Measurements from ENCODE around the gene HLA-DPB1. TPM values are rescaled to one million over a fixed set of nuclear protein-coding genes. Genes with fewer than 3 reads are reported as not detected.

HLA-DPB1 gene
- polyA plus RNA-seq, 1 donor from 2014 or later: 2.3 TPM

DNA sequence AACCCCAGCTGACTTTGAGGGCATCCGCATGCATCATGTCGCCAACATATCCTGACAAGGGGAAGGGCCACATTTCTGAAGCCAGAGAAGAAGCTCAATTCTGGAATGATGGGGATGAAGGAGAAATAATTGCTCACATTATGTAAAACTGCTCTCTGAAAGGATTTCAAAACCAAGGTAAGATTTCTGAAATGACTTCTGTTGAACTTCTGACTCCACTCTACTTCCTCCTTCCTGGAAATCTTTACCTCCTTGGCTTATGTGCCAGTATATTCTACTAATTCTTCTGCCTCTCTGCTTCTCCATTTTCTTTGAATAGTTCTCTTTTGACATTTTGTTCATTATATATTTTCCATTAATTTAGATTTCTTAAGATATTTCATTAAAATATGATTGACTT, 31.9 kb downstream of the HLA-DPB1 start:
- no peaks in the 10 kb centered on the region for H3K36me3 ChIP-seq (ENCODE audit: insufficient read depth, low read length)
- no peaks in the 10 kb centered on the region for H3K9me3 ChIP-seq (ENCODE audit: low read length)
- H2AFZ ChIP-seq (ENCODE audit: low read depth, low read length): no peak overlapping the region
- no peaks in the 10 kb centered on the region for H3K9me2 ChIP-seq (ENCODE audit: insufficient read depth, low read length)
- H3F3A ChIP-seq (ENCODE audit: insufficient read depth, low read length, poor library complexity, severe bottlenecking): no peaks in the 10 kb centered on the region
- no peak overlapping the region for H3K9ac ChIP-seq (ENCODE audit: low read length)
- no peaks in the 10 kb centered on the region for H3K79me2 ChIP-seq (replicated peaks; ENCODE audit: insufficient read depth, low read length)
- no peak overlapping the region for H3K27ac ChIP-seq (ENCODE audit: low read length)
- H3K4me2 ChIP-seq (ENCODE audit: low read length): no peak overlapping the region
- H3K4me3 ChIP-seq (ENCODE audit: low read length): no peak overlapping the region
- TF ChIP-seq MXI1 (conservative IDR thresholded peaks at IDR 0.05; ENCODE audit: poor library complexity, severe bottlenecking) (no peak), CTCF (IDR thresholded peaks at IDR 0.05; ENCODE audit: poor library complexity, severe bottlenecking) (no peak)
- H3K27me3 ChIP-seq (ENCODE audit: insufficient read depth, low read depth, low read length): peaks cover 10% of the 10 kb centered on the region
- no peaks in the 10 kb centered on the region for H4K20me1 ChIP-seq (ENCODE audit: insufficient read depth)

- no peak overlapping the region for H3K9ac ChIP-seq (ENCODE audit: low read length)
- H3K79me2 ChIP-seq (replicated peaks; ENCODE audit: insufficient read depth, low read length): no peaks in the 10 kb centered on the region
- no peak for TF ChIP-seq POLR2AphosphoS5 (IDR thresholded peaks at IDR 0.05)
- no peak for TF ChIP-seq EZH2 (IDR thresholded peaks at IDR 0.05; ENCODE audit: borderline replicate concordance, insufficient read depth, low read length, poor library complexity, severe bottlenecking)
- TF ChIP-seq SMC3 (conservative IDR thresholded peaks at IDR 0.05; ENCODE audit: poor library complexity): no peak
- TF ChIP-seq CTCF (IDR thresholded peaks at IDR 0.05; ENCODE audit: poor library complexity, severe bottlenecking): no peak
- no peak for TF ChIP-seq EP300 (conservative IDR thresholded peaks at IDR 0.05; ENCODE audit: poor library complexity, severe bottlenecking)
- TF ChIP-seq TAF1 (IDR thresholded peaks at IDR 0.05; ENCODE audit: low read depth): no peak
- no peak for TF ChIP-seq MXI1 (conservative IDR thresholded peaks at IDR 0.05; ENCODE audit: poor library complexity, severe bottlenecking)
- TF ChIP-seq RAD21 (conservative IDR thresholded peaks at IDR 0.05): no peak
- no peak for TF ChIP-seq REST (IDR thresholded peaks at IDR 0.05; ENCODE audit: borderline replicate concordance)
- no peaks in the 10 kb centered on the region for H3F3A ChIP-seq (ENCODE audit: insufficient read depth, low read length, poor library complexity, severe bottlenecking)
- H4K20me1 ChIP-seq (ENCODE audit: insufficient read depth): no peaks in the 10 kb centered on the region
- no peaks in the 10 kb centered on the region for H3K9me3 ChIP-seq (ENCODE audit: low read length)
- no peak overlapping the region for H3K4me3 ChIP-seq (ENCODE audit: low read length)
- no peak overlapping the region for H2AFZ ChIP-seq (ENCODE audit: low read depth, low read length)
- no peaks in the 10 kb centered on the region for H3K36me3 ChIP-seq (ENCODE audit: insufficient read depth, low read length)
- no peak overlapping the region for H3K27ac ChIP-seq (ENCODE audit: low read length)
- H3K9me2 ChIP-seq (ENCODE audit: insufficient read depth, low read length): no peaks in the 10 kb centered on the region
- peaks cover 10% of the 10 kb centered on the region for H3K27me3 ChIP-seq (ENCODE audit: insufficient read depth, low read depth, low read length)
- no peak overlapping the region for H3K4me2 ChIP-seq (ENCODE audit: low read length)
Measured at GRCh38 chr6:33108307-33108706, 32.5 kb downstream of the HLA-DPB1 start.

Measured in neural cell (in vitro differentiated cells).